ENCODE results near the gene UCP2.
A peak's percentile ranks its signal among the peaks of the same experiment; 100 is the strongest.

The UCP2 gene

GRCh38 chr11:73982595-73982989, at the start of gene UCP2:
UCP2 (minus strand) TSS chr11:73982843; CDS start chr11:73978378, 4,465 bp downstream.
- DNase-seq = peak; percentile 83

GRCh38 chr11:74030723-74031676, 48.4 kb upstream of the UCP2 start:
- DNase-seq = no peak

GRCh38 chr11:74025467-74026166, 43.0 kb upstream of the UCP2 start:
- no peak for DNase-seq

GRCh38 chr11:74024261-74025029, 41.8 kb upstream of the UCP2 start:
- no peak for DNase-seq

- no peak for DNase-seq
These were observed 40.6 kb upstream of the UCP2 start for GRCh38 chr11:74023276-74023675.

- no peak for DNase-seq
These were observed 39.9 kb upstream of the UCP2 start for GRCh38 chr11:74022546-74022945.

- DNase-seq = no peak
These were observed 39.4 kb upstream of the UCP2 start for GRCh38 chr11:74021998-74022397.

- no peak for DNase-seq
These were observed 37.9 kb upstream of the UCP2 start for GRCh38 chr11:74020539-74020938.

GRCh38 chr11:74019860-74020259, 37.2 kb upstream of the UCP2 start:
- DNase-seq = no peak

- DNase-seq = no peak
These were observed 36.6 kb upstream of the UCP2 start for GRCh38 chr11:74019104-74019738.

- DNase-seq = peak; percentile 62
These were observed 35.8 kb upstream of the UCP2 start for GRCh38 chr11:74018331-74019005.

GRCh38 chr11:74017631-74018030, 35.0 kb upstream of the UCP2 start:
- DNase-seq = no peak

GRCh38 chr11:74015919-74016684, 33.5 kb upstream of the UCP2 start:
- DNase-seq = no peak

- no peak for DNase-seq
These were observed 32.2 kb upstream of the UCP2 start for GRCh38 chr11:74014880-74015279.

GRCh38 chr11:74013141-74013540, 30.5 kb upstream of the UCP2 start:
- DNase-seq = no peak

- no peak for DNase-seq
These were observed 29.6 kb upstream of the UCP2 start for GRCh38 chr11:74012074-74012809.

- no peak for DNase-seq
These were observed 28.9 kb upstream of the UCP2 start for GRCh38 chr11:74011360-74012073.

GRCh38 chr11:74010306-74011300, 28.0 kb upstream of the UCP2 start:
- no peak for DNase-seq

Measured in left hindlimb (tissue), 1 donor.